Parathyroid adenoma (tissue), 2 donors: ENCODE results near the gene CNPY4.
A peak's percentile ranks its signal among the peaks of the same experiment; 100 is the strongest.
"Not testable (repeated sequence)": the region's sequence is repeated elsewhere in the genome, so short reads cannot be mapped to it uniquely, and the experiment has no call there.

Experiments used
- H2AFZ ChIP-seq: fragments of 300-600 bp; sonication (generic); one replicate; pipeline ENCODE4 v1.7.0; 2017; ENCODE audit warnings: antibody characterized with exemption, mild to moderate bottlenecking
- H3K27ac ChIP-seq: fragments of 300-600 bp; sonication (generic); one replicate; pipeline ENCODE4 v1.7.0; 2017
- H3K27me3 ChIP-seq: fragments of 300-600 bp; sonication (generic); one replicate; pipeline ENCODE4 v1.7.0; 2017; ENCODE audit warnings: low read length; ENCODE audit not compliant: control insufficient read depth, insufficient read depth
- H3K36me3 ChIP-seq: fragments of 300-600 bp; sonication (generic); one replicate; pipeline ENCODE4 v1.7.0; 2017; ENCODE audit warnings: low read length; ENCODE audit not compliant: control insufficient read depth, insufficient read depth
- H3K4me1 ChIP-seq: fragments of 300-600 bp; sonication (generic); one replicate; pipeline ENCODE4 v1.7.0; 2017; ENCODE audit warnings: control low read depth
- H3K4me2 ChIP-seq: fragments of 300-600 bp; sonication (generic); one replicate; pipeline ENCODE4 v1.7.0; 2017; ENCODE audit warnings: low read length
- H3K4me3 ChIP-seq: fragments of 300-600 bp; sonication (generic); one replicate; pipeline ENCODE4 v1.7.0; 2017; ENCODE audit warnings: low read depth, low read length
- H3K79me2 ChIP-seq: fragments of 300-600 bp; sonication (generic); one replicate; pipeline ENCODE4 v1.7.0; 2017; ENCODE audit warnings: control low read depth
- H3K9ac ChIP-seq: fragments of 300-600 bp; sonication (generic); one replicate; pipeline ENCODE4 v1.7.0; 2017; ENCODE audit warnings: mild to moderate bottlenecking
- H3K9me3 ChIP-seq: fragments of 300-600 bp; sonication (generic); one replicate; pipeline ENCODE4 v1.7.0; 2017; ENCODE audit warnings: low read length; ENCODE audit not compliant: control insufficient read depth
- TF ChIP-seq, protein P1 (sequence below): fragments of 300-600 bp; sonication (generic); IDR thresholded peaks from one replicate; pipeline ENCODE4 v1.7.0; 2017; ENCODE audit warnings: antibody characterized with exemption, mild to moderate bottlenecking
- donor health status: primary hyperparathyroidism.

The CNPY4 gene

DNA sequence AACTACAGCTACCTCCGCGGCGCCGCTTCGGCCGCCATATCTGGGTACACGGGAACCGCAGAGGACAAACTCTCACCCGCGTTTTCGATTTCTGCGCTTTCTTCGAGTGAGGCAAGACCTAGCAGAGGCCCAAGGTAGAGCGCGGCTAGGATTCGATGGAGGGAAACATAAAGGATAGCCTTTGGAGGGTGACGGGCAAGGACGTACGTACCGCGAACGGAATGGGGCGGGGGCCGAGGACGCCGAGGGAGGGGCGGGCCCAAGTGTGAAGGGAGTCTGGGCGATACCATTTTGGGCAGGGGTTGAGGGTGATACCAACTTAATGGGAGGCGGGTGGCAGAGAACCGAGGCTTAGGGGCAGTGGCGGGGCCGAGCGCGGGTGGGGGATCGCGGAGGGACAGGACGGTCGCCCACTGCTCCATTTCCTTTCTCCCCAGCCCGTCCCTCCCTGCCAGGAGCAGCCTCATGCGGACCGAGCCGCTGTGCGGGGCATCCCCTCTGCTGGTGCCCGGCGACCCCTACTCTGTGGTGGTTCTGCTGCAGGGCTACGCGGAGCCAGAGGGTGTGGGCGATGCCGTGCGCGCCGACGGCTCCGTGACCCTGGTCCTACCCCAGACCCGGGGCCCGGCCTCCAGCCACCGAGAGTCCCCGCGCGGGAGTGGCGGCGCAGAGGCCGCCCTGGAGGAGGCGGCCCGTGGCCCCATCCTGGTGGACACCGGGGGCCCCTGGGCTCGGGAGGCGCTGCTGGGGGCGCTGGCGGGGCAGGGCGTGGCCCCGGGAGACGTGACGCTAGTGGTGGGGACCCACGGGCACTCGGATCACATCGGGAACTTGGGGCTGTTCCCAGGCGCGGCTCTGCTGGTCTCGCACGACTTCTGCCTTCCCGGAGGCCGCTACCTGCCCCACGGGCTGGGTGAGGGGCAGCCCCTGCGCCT is 7.8 kb downstream of the CNPY4 start, which contains the start of gene MBLAC1:
Gene MBLAC1 (plus strand): TSS at position 37 of the 935 bp plus-strand sequence. CDS start 429 bp downstream, at position 466.
- no peaks in the 10 kb centered on the region for H3K4me1 ChIP-seq
- no peaks in the 10 kb centered on the region for H3K36me3 ChIP-seq
- peak within 1 kb of the TSS; percentile 85 for H3K4me3 ChIP-seq
- H3K79me2 ChIP-seq, result no peaks in the 10 kb centered on the region
- TF ChIP-seq, protein P1, sequence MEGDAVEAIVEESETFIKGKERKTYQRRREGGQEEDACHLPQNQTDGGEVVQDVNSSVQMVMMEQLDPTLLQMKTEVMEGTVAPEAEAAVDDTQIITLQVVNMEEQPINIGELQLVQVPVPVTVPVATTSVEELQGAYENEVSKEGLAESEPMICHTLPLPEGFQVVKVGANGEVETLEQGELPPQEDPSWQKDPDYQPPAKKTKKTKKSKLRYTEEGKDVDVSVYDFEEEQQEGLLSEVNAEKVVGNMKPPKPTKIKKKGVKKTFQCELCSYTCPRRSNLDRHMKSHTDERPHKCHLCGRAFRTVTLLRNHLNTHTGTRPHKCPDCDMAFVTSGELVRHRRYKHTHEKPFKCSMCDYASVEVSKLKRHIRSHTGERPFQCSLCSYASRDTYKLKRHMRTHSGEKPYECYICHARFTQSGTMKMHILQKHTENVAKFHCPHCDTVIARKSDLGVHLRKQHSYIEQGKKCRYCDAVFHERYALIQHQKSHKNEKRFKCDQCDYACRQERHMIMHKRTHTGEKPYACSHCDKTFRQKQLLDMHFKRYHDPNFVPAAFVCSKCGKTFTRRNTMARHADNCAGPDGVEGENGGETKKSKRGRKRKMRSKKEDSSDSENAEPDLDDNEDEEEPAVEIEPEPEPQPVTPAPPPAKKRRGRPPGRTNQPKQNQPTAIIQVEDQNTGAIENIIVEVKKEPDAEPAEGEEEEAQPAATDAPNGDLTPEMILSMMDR, result no peak
- H3K9ac ChIP-seq, result peak within 1 kb of the TSS; percentile 81
- no peaks in the 10 kb centered on the region for H3K9me3 ChIP-seq
- no peaks in the 10 kb centered on the region for H3K27me3 ChIP-seq
- peak within 1 kb of the TSS; percentile 98 for H3K27ac ChIP-seq
- H2AFZ ChIP-seq, result peak within 1 kb of the TSS; percentile 90
- peak within 1 kb of the TSS; percentile 96 for H3K4me2 ChIP-seq

DNA sequence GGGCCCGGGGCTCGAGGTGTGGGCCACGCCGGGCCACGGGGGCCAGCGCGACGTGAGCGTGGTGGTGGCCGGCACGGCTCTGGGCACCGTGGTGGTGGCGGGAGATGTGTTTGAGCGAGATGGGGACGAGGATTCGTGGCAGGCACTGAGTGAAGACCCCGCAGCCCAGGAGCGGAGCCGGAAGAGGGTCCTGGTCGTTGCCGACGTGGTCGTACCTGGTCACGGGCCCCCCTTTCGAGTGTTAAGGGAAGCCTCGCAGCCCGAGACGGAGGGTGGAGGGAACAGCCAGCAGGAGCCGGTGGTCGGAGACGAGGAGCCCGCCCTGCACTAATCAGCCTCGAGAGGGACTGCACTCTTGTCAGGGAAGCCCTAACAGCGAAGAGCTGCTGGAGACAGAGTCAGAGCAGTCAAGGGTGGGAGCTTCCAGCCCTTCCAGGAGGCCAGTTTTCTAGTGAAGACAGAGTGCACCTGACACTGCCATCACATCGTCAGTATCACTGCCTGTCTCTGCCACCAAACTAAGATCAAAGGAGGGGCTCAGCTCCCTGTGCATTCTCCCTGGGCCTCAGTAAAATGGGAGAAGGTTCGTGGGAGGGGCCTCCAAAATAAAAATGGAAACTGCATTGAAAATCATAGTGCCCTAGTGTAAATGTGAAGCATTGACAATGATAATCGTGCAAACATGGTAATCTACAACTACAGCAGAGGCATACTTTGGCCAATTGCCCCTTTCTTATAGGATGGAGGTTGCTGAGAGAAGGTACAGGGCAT is 8.6 kb downstream of the CNPY4 start:
- H3K4me3 ChIP-seq, result peak overlapping the region; percentile 85
- H3K36me3 ChIP-seq, result no peaks in the 10 kb centered on the region
- peaks cover 3% of the 10 kb centered on the region for H3K4me1 ChIP-seq
- peak overlapping the region; percentile 90 for H2AFZ ChIP-seq
- no peaks in the 10 kb centered on the region for H3K9me3 ChIP-seq
- no peaks in the 10 kb centered on the region for H3K27me3 ChIP-seq
- peak overlapping the region; percentile 81 for H3K9ac ChIP-seq
- peak overlapping the region; percentile 96 for H3K4me2 ChIP-seq
- TF ChIP-seq, protein P1, result no peak
- H3K27ac ChIP-seq, result peak overlapping the region; percentile 98
- H3K79me2 ChIP-seq, result no peaks in the 10 kb centered on the region

DNA sequence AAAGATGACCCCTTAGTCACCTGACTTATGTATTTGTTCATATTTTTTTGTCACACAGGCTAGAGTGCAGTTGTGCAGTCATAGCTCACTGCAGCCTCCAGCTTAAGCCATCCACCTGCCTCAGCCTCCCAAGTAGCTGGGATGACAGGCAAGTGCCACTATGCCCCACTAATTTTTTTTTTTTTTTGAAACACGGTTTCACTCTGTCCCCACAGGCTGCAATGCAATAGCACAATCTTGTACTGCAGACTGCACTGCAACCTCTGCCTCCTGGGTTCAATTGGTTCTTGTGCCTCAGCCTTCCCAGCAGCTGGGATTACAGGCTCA is 9.2 kb downstream of the CNPY4 start:
- no peak overlapping the region for H3K9ac ChIP-seq
- no peak overlapping the region for H3K4me2 ChIP-seq
- H3K27me3 ChIP-seq, result no peaks in the 10 kb centered on the region
- no peaks in the 10 kb centered on the region for H3K36me3 ChIP-seq
- peak overlapping the region; percentile 98 for H3K27ac ChIP-seq
- H3K9me3 ChIP-seq, result no peaks in the 10 kb centered on the region
- H2AFZ ChIP-seq, result no peak overlapping the region
- TF ChIP-seq, protein P1, result no peak
- H3K4me3 ChIP-seq, result peak overlapping the region; percentile 85
- no peaks in the 10 kb centered on the region for H3K79me2 ChIP-seq
- peaks cover 3% of the 10 kb centered on the region for H3K4me1 ChIP-seq

DNA sequence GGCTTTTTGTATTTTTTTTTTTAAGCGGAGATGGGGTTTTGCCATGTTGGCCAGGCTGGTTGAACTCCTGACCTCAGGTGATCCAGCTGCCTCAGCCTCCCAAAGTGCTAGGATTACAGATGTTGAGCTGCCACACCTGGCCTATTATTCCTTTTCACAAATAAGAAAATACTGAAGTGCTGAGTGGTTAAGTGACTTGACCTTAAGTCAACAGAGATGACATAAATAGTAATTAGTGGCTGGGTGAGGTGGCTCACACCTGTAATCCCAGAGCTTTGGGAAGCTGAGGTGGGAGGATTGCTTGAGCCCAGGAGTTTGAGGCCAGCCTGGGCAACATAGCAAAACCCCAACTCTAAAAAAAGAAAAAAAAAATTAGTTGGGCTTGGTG is 10.8 kb downstream of the CNPY4 start:
- not testable (repeated sequence) for H3K4me3 ChIP-seq, H3K4me1 ChIP-seq, H3K9me3 ChIP-seq, H3K4me2 ChIP-seq, H3K27me3 ChIP-seq, H3K79me2 ChIP-seq, H3K27ac ChIP-seq, H3K9ac ChIP-seq, H2AFZ ChIP-seq, H3K36me3 ChIP-seq
